DND-41 (cell line): Measurements from ENCODE around the gene BHMT2.

Source experiments
- ATAC-seq: fragments of 200-7000 bp; cut with Tn5 transposase; 3 replicates; pipeline ENCODE4 v1.9.1; 2021; ENCODE audit warnings: low read depth; ENCODE audit not compliant: insufficient read depth
- DNase-seq: peaks from one replicate; pipeline ENCODE4 v3.0.0-alpha.2; 2020
- H2AFZ ChIP-seq: 2 replicates; pipeline ENCODE4 v1.6.0; 2012; ENCODE audit warnings: low read depth, low read length
- H3K27ac ChIP-seq: 2 replicates; pipeline ENCODE4 v1.5.1; 2012; ENCODE audit warnings: low read length, inconsistent platforms
- H3K27me3 ChIP-seq: fragments of 200-600 bp; sonication (generic); 2 replicates; pipeline ENCODE4 v1.6.0; 2012; ENCODE audit warnings: low read length, mild to moderate bottlenecking, inconsistent platforms; ENCODE audit not compliant: insufficient read depth, poor library complexity
- H3K36me3 ChIP-seq: 2 replicates; pipeline ENCODE4 v1.5.1; 2012; ENCODE audit warnings: low read length, inconsistent platforms; ENCODE audit not compliant: insufficient read depth
- H3K4me1 ChIP-seq: 2 replicates; pipeline ENCODE4 v1.5.1; 2012; ENCODE audit warnings: mild to moderate bottlenecking, low read length; ENCODE audit not compliant: insufficient read depth
- H3K4me2 ChIP-seq: 2 replicates; pipeline ENCODE4 v1.6.0; 2012; ENCODE audit warnings: mild to moderate bottlenecking, moderate library complexity, low read length, inconsistent platforms; ENCODE audit not compliant: insufficient read depth
- H3K4me3 ChIP-seq, 2 experiments: fragments of 200-600 bp in 1 of 2; shearing (Covaris generic) in 1 of 2; 2 replicates each; pipeline ENCODE4 v1.5.1; 2012 to 2016; ENCODE audit warnings: inconsistent platforms in 2 of 2, low read length in 2 of 2, mild to moderate bottlenecking in 2 of 2, low read depth in 1 of 2, moderate library complexity in 1 of 2
- H3K79me2 ChIP-seq: 2 replicates; pipeline ENCODE4 v1.6.0; 2012; ENCODE audit warnings: low read length, inconsistent platforms; ENCODE audit not compliant: insufficient read depth
- H3K9ac ChIP-seq: 2 replicates; pipeline ENCODE4 v1.6.0; 2012; ENCODE audit warnings: low read depth, mild to moderate bottlenecking, inconsistent platforms, low read length, moderate library complexity
- H3K9me3 ChIP-seq: 2 replicates; pipeline ENCODE4 v1.5.1; 2012; ENCODE audit warnings: low read length, moderate library complexity, mild to moderate bottlenecking, inconsistent platforms; ENCODE audit not compliant: insufficient read depth, severe bottlenecking
- H4K20me1 ChIP-seq: 2 replicates; pipeline ENCODE4 v1.6.0; 2012; ENCODE audit warnings: low read length; ENCODE audit not compliant: insufficient read depth
- EZH2 ChIP-seq: IDR thresholded peaks from 3 replicates; pipeline ENCODE4 v1.6.1; 2012; ENCODE audit warnings: borderline replicate concordance, low read depth, mild to moderate bottlenecking, moderate library complexity, low read length, inconsistent platforms; ENCODE audit not compliant: severe bottlenecking
- TF ChIP-seq, protein P1 (sequence below): IDR thresholded peaks from 2 replicates; pipeline ENCODE4 v1.5.1; 2012; ENCODE audit warnings: borderline replicate concordance, low read length, moderate library complexity, mild to moderate bottlenecking; ENCODE audit not compliant: poor library complexity, severe bottlenecking; ENCODE audit errors: extremely low read depth

Gene BHMT2

DNA sequence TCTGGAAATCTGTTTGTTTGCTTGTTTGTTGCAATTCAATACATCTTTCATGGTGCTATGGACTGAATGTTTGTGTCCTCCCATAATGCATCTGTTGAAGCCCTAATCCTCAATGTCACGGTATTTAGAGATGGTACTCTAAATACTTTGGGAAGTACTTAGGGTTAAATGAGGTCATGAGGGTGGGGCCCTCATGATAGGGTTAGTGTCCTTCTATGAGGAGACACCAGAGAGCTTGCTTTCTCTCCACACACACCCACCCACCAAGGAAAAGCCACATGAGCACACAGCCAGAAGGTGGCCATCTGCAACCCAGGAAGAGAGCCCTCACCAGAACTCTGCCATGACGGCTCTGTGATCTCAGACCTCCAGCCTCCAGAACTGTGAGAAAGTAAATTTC lies 32.8 kb upstream of the BHMT2 start:
- Histone ChIP-seq H3K27me3 (no peaks in the 10 kb centered on the region), H3K4me1 (no peaks in the 10 kb centered on the region), H3K36me3 (no peaks in the 10 kb centered on the region), H3K9ac (no peak overlapping the region), H3K27ac (no peak overlapping the region), H3K79me2 (no peaks in the 10 kb centered on the region), H3K4me3 (no peak overlapping the region), H3K4me2 (no peak overlapping the region), H3K9me3 (no peaks in the 10 kb centered on the region), H2AFZ (no peak overlapping the region), H4K20me1 (no peaks in the 10 kb centered on the region)
- no peak for ATAC-seq
- no peak for DNase-seq
- TF ChIP-seq, protein P1, sequence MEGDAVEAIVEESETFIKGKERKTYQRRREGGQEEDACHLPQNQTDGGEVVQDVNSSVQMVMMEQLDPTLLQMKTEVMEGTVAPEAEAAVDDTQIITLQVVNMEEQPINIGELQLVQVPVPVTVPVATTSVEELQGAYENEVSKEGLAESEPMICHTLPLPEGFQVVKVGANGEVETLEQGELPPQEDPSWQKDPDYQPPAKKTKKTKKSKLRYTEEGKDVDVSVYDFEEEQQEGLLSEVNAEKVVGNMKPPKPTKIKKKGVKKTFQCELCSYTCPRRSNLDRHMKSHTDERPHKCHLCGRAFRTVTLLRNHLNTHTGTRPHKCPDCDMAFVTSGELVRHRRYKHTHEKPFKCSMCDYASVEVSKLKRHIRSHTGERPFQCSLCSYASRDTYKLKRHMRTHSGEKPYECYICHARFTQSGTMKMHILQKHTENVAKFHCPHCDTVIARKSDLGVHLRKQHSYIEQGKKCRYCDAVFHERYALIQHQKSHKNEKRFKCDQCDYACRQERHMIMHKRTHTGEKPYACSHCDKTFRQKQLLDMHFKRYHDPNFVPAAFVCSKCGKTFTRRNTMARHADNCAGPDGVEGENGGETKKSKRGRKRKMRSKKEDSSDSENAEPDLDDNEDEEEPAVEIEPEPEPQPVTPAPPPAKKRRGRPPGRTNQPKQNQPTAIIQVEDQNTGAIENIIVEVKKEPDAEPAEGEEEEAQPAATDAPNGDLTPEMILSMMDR, result no peak

DNA sequence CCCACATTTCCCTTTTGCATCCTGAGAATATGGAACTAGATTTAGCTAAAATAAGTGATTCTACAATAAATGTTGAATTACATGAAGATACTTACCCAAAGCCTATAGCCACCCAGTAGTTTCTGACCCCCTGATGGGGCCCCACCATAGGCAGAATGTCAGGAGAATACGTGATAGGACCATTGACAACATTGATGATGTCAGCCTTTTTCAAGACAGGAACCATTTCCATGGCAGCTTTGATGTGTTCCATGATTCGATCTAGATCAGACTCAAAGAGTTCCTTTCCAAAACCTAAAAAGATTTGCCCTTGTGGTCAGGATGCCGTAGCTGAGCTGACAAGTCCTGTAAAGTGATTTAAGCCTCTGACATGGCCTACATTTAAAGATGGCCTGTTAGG lies 27.4 kb upstream of the BHMT2 start:
- Histone ChIP-seq H3K4me3 (no peak overlapping the region), H3K79me2 (no peaks in the 10 kb centered on the region), H3K9me3 (no peaks in the 10 kb centered on the region), H3K36me3 (no peaks in the 10 kb centered on the region), H4K20me1 (no peaks in the 10 kb centered on the region), H3K27ac (no peak overlapping the region), H3K9ac (no peak overlapping the region), H3K27me3 (no peaks in the 10 kb centered on the region), H3K4me1 (no peaks in the 10 kb centered on the region), H2AFZ (no peak overlapping the region), H3K4me2 (no peak overlapping the region)
- DNase-seq, result no peak
- ATAC-seq, result no peak
- no peak for TF ChIP-seq EZH2
- TF ChIP-seq, protein P1, result no peak

DNA sequence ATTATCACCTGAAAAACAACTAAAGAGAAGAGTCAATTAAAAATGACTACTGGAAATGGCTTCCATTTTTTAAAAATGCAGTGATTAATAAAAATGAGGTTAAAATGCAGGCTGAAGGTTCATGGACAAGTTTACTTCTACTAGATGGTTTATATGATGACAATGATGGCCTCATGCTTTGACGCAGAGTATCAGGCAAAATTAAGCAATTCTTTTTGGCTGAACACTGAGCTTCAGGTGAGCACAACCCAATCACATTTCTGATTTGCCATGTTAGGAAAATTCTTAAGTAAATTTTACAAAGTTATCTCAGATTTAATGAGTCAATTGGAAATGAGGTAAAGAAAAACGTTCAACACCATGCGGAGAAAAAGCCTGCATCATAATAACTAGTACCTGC lies 22.4 kb upstream of the BHMT2 start:
- Histone ChIP-seq H3K79me2 (no peaks in the 10 kb centered on the region), H3K4me1 (no peaks in the 10 kb centered on the region), H3K9me3 (no peaks in the 10 kb centered on the region), H3K4me3 (no peak overlapping the region), H3K27me3 (no peaks in the 10 kb centered on the region), H3K9ac (no peak overlapping the region), H3K27ac (no peak overlapping the region), H4K20me1 (no peaks in the 10 kb centered on the region), H3K36me3 (no peaks in the 10 kb centered on the region), H2AFZ (no peak overlapping the region), H3K4me2 (no peak overlapping the region)
- ATAC-seq (no peak), DNase-seq (no peak)
- TF ChIP-seq, protein P1, result no peak
- no peak for TF ChIP-seq EZH2

DNA sequence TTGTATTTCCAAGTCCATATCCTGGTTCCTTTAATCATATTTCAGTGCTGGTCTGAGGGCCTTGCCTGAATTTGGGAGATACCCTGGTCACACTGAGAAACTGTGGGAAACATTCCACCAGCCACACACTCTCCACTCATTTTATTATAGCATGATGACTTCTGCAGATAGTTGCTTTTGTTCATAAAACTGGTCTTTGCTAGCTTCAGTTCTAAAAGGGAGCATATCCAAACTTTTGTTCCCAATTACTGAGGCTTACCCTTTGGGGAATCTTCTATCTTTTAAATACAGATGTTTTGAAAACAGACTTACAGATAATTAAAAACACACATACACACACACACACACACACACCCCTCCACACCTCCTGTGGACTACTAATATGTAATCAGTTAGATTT lies 21.1 kb upstream of the BHMT2 start:
- no peaks in the 10 kb centered on the region for H3K36me3 ChIP-seq
- H4K20me1 ChIP-seq, result no peaks in the 10 kb centered on the region
- no peaks in the 10 kb centered on the region for H3K27me3 ChIP-seq
- no peak overlapping the region for H2AFZ ChIP-seq
- no peak overlapping the region for H3K27ac ChIP-seq
- H3K4me1 ChIP-seq, result no peaks in the 10 kb centered on the region
- H3K79me2 ChIP-seq, result no peaks in the 10 kb centered on the region
- ATAC-seq (no peak), DNase-seq (no peak)
- no peak for TF ChIP-seq EZH2
- TF ChIP-seq, protein P1, result no peak
- H3K9me3 ChIP-seq, result peaks cover 2% of the 10 kb centered on the region
- H3K4me3 ChIP-seq, result no peak overlapping the region
- no peak overlapping the region for H3K4me2 ChIP-seq
- no peak overlapping the region for H3K9ac ChIP-seq
